ENCODE measurements around the gene FANCE.
"Not testable (repeated sequence)": the region's sequence is repeated elsewhere in the genome, so short reads cannot be mapped to it uniquely, and the experiment has no call there.

Gene FANCE

DNA sequence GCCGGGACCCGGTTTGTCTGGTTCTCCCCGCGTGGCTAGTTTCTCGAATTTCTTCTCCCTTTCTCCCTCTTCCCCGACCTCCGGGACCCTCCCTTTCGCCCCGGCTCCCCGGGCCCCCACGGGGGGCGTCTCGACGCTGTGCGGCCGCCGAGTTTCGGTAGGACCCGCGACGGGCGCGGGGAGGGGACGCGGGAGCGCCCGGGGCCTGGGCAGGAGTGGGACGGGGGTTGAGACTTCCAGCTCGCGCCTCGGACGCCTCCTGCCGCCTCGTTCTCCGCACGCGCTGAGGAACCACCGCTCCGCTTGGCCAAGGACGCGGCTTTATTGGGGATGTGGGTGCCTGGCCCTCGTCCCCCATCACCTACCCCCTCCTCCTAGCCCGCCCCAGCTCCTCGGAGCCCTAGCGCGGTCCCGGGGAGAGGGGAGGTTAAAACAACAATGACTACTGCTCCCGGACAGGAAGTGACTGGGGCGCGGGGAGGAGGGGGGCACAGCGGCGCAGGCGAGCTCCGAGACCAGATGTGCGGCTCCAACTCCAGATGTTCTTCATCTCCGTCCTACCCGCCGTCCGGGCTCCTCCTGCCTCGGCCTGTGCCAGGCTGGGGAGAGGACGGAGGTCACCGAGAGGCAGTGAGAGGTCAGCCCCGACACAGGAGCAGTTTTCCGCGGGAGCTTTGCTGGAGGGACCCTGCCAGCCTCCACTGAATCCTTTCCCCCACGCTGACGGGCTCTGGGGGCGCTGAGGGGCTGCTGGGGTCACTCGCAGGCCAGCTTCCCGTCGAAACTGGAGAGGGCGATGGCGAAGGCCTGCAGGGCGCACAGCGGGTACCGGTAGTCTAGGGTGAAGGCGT is 45.7 kb downstream of the FANCE start:
- DNase-seq (ENCODE audit: low read depth in 2 of 2): no peak

DNA sequence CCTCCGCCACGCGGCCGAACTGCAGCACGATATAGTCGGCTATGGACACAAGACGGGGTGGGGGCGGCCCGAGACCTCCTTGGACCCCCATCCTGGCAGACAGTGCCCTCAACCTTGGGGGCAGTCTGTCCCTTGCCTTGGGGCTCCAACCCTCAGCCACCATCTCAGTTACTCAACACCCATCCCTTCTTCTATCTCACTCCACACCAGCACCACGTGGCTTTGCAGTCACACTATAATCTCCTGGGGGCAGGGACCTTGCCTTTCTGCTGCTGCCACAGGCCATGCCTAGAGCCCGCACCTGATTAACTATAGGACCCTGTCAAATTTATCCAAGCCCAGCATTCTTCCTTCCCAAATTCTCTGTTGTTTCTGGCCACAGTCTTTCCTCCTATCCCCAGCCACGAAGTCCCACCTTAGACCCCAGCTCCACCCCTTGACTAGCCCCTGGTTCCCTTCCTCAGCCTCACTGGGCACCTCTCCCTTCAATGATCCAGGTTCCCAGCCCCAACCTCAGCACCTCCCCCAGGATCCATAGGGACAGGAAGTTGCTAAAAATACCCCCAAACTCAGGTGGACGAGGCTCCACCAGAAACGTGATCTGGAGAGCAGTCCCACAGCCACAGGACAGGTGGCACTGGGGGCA is 46.4 kb downstream of the FANCE start:
- DNase-seq (ENCODE audit: low read depth in 2 of 2): no peak

DNA sequence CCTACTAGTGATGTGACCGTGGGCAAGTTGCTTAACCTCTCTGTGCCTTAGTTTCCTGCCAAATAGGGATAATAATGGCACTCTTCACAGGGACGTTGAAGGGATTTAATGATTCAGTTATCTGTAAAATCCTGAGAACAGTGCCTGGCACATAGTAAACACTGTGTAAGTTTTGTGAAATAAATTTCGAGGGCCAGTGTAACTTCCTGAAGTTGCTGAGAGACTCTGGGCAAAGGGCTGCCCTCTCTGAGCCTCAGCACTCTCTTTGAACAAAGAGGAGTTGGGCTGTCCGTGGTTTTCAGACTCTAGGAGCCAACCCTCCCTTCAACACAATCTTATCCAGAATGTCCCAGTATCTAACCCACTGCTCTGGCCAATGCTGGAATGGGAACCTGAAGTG is 47.2 kb downstream of the FANCE start:
- DNase-seq (ENCODE audit: low read depth in 2 of 2): no peak

DNA sequence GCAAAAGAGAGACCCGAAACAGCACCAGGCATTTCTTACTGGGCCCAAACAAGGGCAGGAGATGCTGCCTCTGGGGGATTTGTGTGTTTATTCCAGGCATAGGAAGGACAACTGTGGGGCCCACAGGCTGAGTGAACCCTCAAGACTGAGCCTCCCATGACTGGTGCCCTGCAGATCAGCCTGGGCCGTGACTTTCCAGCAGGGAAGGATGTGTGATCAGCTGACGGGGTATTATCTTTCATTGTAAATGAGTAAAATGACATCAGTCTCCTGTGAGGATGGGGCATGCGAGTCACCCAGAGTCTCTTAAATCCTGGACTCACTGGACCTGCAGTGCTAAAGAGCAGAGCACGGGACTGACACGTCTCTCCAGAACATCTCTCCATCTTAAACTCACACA is 48.6 kb downstream of the FANCE start:
- no peak for DNase-seq (ENCODE audit: low read depth in 2 of 2)

DNA sequence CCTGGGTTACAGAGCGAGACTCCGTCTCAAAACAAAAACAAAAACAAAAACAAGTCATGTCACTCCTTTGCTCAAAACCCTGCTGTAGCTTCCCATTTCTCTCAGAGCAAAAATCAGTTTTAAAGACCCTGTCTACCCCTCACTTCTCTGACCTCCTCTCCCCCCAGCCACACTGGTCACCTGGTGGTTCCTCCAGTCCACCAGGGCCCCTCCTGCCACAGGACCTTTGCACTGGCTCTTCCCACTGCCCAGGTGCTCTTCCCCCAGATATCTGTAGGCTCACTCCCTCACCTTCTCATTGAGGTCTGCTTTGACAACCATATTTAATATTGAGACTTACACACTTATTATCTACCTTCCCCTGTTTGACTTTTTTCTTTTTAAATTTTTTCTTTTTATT is 49.6 kb downstream of the FANCE start:
- no peak for DNase-seq (ENCODE audit: low read depth in 2 of 2)

DNA sequence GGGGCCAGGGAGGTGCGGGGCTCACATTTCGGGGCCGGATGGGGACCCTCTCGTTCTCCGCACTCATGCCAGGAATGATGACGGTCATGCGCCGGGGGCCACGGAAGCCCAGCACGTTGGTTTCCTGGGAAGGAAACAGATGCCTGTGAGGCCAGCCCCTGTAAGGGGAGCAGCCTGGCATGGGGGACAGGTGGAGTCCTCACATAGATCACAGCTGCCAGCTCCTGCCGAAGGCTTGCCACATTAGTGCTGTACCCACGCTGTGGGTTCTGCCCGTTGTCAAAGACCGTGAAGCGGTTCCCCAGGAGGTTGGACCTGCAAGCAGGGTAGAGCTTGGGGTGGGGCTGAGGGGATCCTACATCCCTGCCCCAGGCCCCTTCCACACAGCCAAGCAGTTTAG is 51.4 kb downstream of the FANCE start:
- DNase-seq (ENCODE audit: low read depth in 2 of 2): no peak

DNA sequence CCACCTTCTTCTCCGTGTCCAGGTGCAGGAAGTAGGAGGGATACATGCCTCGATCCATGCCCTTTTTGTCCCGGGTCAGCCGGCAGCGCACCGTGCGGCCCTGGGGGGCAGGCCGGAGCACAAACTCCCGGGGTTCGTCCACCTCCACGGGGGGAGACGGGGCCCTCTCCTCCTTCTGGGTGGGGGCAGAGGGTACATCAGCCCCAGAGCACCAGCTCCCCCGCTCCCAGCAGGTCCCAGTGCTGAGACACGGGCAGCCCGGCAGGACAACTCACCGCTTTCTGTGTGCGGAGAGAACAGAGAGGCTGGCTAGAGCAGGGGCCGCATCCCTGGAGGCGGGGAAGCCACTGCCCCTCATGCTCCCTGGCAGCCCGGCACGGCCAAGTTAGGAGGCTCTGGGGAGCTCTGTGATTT is 53.9 kb downstream of the FANCE start:
- DNase-seq (ENCODE audit: low read depth in 2 of 2): no peak

DNA sequence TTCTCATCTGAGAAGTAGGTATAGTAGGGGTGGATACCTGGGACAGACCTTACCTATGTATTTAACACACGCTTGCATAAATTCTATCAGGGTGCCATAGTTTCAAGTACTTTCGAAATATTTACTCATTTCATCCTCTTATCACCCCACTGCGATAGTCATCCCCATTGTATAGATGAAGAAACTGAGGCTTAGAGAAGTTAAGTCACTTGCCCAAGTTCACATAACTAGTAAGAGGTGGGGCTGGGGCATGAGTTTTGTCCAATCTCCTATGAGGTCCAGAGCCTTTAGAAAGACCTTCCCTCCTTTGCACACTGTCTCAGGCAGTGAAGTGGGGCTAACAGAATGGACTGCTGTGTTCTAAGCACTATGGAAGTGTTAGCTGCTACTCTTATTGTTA is 54.4 kb downstream of the FANCE start:
- DNase-seq (ENCODE audit: low read depth in 2 of 2): no peak

DNA sequence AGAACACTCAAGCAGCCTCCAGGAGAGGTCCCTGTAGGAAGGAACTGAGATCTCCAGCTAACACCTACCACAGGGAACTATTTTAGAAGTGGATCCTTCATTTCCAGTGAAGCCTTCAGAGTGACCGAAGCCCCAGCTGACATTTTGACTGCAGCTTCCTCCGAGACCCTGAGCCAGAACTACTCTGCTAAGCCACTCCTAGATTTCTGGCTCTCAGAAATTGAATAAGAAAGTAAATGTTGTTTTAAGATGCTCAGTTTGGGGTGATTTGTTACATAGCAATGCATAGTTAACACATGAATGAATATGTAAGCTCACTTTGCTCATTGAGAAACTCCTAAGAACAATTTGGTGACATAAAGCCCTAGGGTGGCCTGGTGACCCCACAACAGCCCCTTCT is 55.1 kb downstream of the FANCE start:
- no peak for DNase-seq (ENCODE audit: low read depth in 2 of 2)

DNA sequence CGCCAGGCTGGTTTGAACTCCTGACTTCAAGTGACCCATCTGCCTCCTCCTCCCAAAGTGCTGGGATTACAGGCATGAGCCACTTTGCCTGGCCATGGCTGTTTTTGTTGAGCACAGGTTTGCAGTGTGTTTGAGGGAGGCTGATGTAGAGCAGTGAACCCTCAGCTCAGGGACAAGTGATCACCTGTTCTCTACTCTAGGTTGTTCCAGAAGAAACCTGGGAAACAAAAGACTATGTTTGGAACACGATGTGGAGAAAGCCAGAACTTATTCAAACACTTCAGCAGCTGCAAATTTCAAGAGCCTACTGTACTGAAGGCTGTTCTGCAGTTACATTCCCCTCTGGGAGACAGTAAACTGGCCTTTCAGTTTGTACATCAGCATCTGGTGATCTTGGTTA is 55.9 kb downstream of the FANCE start:
- DNase-seq (ENCODE audit: low read depth in 2 of 2): no peak

DNA sequence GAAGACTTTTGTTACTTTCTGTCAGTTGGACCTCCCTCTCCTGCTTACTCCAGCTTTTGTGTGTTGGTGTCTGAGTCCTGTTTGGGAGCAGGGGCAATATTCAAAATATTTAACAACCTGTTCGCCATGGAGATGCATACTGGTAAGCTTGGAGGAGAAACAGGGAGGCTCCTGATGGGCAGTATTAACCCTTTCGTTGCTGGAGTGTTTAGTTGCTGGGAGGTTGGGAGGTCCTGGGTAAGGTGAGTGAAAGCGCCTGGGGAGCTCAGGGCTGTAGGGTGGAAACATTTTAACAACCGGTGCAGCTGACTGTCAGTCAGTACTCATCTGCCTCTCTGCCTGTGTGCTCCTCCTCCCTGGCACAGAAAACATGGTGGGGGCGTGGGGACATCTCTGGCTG is 56.4 kb downstream of the FANCE start:
- DNase-seq (ENCODE audit: low read depth in 2 of 2): no peak

DNA sequence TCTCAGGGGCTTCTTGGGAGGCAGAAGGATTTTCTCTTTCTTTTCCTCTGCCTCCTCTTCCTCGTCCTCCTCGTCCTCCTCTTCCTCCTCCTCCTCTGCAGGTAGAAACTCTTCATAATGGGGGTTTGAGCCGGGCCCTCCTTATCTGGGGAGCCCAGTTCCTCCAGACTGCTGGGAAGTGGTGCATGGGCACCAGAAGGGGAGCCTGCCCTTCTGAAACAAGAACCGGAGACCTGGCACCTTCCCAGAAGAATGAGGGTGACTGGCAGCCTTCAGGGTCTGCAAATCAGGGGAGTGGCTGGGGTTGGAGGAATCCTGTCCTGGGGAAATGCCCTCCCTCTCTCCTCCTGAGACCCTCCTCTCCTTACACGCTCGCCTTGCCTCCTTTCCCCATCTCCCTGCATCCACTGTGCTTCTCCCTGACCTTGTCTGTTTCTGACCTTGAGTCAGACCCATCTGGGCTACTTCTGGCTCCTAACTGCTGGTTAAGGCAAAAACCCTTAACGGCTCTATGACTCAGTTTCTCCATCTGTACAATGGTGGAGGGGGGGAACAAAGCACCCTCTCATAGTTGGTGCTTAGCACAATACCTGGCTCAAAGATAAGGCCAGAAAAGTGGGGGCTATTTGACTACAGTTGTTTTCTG is 58.9 kb downstream of the FANCE start:
- DNase-seq (ENCODE audit: low read depth in 2 of 2): no peak

DNA sequence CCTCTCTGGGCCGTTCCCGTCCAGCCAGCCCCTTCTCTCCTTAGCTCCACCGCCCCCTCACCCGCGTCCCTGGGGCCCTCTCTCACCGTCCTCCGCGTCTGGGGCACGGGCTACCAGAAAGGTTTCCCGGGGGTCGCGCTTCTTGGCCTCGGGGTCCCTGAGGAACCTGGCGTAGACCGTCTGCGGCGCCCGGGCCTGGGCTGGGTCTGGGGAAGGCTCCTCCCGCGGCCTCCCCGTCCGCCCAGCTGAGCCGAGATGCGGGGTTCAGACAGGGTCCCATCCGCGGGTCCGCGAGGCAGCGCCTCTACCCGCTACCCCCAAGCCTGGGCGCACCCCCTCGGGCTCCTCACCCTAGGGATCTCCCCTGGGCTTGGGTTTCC is 59.4 kb downstream of the FANCE start:
- DNase-seq (ENCODE audit: low read depth in 2 of 2): no peak

DNA sequence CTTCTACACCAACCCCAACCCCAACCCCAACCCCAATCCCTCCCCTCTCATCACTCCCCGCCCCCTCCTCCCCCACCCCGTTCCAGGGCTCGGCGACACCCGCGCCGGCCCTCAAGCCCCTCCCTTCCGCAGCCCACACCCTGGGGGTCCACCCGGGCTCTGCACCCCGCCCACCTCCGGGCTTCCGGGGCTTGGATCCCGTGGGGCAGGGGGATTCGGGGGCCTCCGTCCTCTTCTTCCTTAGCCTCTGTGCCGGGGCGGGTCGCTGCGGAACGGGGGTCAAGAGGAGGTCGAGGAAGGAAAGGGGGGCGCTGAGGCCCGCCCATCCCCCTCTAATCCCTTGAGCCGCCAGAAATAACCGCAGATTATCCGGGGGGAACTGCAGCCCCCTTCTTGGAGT is 59.9 kb downstream of the FANCE start:
- no peak for DNase-seq (ENCODE audit: low read depth in 2 of 2)

DNA sequence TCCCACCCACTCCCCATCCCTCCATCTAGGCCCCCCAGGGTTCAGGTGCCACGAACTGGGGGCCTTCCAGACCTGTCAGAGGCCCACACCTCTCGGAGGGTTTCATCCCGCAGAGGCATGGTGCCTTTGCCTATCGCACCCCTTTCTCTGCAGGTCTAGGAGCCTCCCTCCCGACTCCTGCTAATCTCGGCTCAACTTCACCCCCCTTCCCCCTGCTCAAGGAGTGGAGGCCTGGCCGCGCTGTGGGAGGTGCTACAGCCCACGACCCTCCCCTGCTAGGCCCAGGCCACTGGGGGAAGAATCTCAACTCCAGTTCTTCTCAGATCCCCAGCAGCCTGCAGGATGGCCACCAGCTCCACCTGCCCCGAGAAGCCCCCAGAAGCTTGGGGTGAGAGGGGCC is 60.6 kb downstream of the FANCE start, which contains the start of gene TULP1:
Gene TULP1 (minus strand): TSS at position 157 of the 400 bp plus-strand sequence. CDS start 38 bp downstream, at position 119.
- no peak for DNase-seq (ENCODE audit: low read depth in 2 of 2)

DNA sequence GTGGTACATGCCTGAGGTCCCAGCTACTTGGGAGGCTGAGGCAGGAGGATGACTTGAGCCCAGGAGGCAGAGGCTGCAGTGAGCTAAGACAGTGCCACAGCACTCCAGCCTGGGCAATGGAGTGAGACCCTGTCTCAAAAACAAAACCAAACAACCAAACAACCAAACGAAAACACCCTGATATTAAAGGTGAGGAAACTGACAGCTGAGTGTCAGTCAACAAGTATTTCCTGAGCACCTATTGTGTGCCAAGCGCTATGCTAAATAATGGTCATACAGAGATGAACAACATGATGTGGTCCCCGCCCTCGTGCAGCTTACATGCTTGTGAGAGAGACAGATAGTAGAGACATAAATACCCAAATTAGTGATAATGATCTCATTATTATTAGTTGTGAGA is 62.4 kb downstream of the FANCE start:
- DNase-seq (ENCODE audit: low read depth in 2 of 2): no peak

DNA sequence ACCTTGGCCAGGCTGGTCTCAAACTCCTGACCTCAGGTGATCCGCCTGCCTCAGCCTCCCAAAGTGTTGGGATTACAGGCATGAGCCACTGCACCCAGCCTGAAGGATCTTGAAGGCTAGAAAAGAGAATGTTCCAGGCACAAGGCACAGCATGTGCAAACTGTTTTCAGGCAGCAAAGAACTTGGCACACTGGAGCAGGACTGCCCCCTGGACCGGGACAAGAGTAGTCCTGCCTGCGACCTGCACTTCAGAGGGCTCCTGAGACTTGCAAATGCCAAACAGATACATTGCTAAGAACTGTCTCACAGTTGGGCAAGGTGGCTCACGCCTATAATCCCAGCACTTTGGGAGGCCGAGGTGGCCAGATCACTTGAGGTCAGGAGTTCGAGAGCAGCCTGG is 63.8 kb downstream of the FANCE start:
- not testable (repeated sequence) for DNase-seq (ENCODE audit: low read depth in 2 of 2)

Data from stimulated activated CD8-positive, alpha-beta memory T cell treated with anti-CD3 and anti-CD28 coated beads, Interleukin-7, amount 100 ng/mL, for 1 hour (primary cell).